ENCODE data around the gene MAP4. TPM values are rescaled to one million over a fixed set of nuclear protein-coding genes. Genes with fewer than 3 reads are reported as not detected.

Gene MAP4
- polyA plus RNA-seq, 1 donor from 2014 or later = 186 TPM

GRCh38 chr3:47910777-47911440, 105.3 kb downstream of the MAP4 start:
- no peaks in the 10 kb centered on the region for H3K27me3 ChIP-seq (ENCODE audit: insufficient read depth, low read depth, low read length)
- H3K36me3 ChIP-seq (ENCODE audit: insufficient read depth, low read length) = no peaks in the 10 kb centered on the region
- H3K9me2 ChIP-seq (ENCODE audit: insufficient read depth, low read length) = no peaks in the 10 kb centered on the region
- H3K9ac ChIP-seq (ENCODE audit: low read length) = no peak overlapping the region
- no peak overlapping the region for H3K4me3 ChIP-seq (ENCODE audit: low read length)
- no peaks in the 10 kb centered on the region for H4K20me1 ChIP-seq (ENCODE audit: insufficient read depth)
- H2AFZ ChIP-seq (ENCODE audit: low read depth, low read length) = no peak overlapping the region
- no peak overlapping the region for H3K27ac ChIP-seq (ENCODE audit: low read length)
- no peaks in the 10 kb centered on the region for H3K79me2 ChIP-seq (replicated peaks; ENCODE audit: insufficient read depth, low read length)
- H3K9me3 ChIP-seq (ENCODE audit: low read length) = no peaks in the 10 kb centered on the region
- TF ChIP-seq, protein P1, sequence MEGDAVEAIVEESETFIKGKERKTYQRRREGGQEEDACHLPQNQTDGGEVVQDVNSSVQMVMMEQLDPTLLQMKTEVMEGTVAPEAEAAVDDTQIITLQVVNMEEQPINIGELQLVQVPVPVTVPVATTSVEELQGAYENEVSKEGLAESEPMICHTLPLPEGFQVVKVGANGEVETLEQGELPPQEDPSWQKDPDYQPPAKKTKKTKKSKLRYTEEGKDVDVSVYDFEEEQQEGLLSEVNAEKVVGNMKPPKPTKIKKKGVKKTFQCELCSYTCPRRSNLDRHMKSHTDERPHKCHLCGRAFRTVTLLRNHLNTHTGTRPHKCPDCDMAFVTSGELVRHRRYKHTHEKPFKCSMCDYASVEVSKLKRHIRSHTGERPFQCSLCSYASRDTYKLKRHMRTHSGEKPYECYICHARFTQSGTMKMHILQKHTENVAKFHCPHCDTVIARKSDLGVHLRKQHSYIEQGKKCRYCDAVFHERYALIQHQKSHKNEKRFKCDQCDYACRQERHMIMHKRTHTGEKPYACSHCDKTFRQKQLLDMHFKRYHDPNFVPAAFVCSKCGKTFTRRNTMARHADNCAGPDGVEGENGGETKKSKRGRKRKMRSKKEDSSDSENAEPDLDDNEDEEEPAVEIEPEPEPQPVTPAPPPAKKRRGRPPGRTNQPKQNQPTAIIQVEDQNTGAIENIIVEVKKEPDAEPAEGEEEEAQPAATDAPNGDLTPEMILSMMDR (IDR thresholded peaks at IDR 0.05; ENCODE audit: poor library complexity, severe bottlenecking) = no peak
- no peak for TF ChIP-seq SMC3 (conservative IDR thresholded peaks at IDR 0.05; ENCODE audit: poor library complexity)
- TF ChIP-seq MXI1 (conservative IDR thresholded peaks at IDR 0.05; ENCODE audit: poor library complexity, severe bottlenecking) = no peak
- no peak for TF ChIP-seq EZH2 (IDR thresholded peaks at IDR 0.05; ENCODE audit: borderline replicate concordance, insufficient read depth, low read length, poor library complexity, severe bottlenecking)
- no peak for TF ChIP-seq POLR2AphosphoS5 (IDR thresholded peaks at IDR 0.05)
- TF ChIP-seq, protein P2, sequence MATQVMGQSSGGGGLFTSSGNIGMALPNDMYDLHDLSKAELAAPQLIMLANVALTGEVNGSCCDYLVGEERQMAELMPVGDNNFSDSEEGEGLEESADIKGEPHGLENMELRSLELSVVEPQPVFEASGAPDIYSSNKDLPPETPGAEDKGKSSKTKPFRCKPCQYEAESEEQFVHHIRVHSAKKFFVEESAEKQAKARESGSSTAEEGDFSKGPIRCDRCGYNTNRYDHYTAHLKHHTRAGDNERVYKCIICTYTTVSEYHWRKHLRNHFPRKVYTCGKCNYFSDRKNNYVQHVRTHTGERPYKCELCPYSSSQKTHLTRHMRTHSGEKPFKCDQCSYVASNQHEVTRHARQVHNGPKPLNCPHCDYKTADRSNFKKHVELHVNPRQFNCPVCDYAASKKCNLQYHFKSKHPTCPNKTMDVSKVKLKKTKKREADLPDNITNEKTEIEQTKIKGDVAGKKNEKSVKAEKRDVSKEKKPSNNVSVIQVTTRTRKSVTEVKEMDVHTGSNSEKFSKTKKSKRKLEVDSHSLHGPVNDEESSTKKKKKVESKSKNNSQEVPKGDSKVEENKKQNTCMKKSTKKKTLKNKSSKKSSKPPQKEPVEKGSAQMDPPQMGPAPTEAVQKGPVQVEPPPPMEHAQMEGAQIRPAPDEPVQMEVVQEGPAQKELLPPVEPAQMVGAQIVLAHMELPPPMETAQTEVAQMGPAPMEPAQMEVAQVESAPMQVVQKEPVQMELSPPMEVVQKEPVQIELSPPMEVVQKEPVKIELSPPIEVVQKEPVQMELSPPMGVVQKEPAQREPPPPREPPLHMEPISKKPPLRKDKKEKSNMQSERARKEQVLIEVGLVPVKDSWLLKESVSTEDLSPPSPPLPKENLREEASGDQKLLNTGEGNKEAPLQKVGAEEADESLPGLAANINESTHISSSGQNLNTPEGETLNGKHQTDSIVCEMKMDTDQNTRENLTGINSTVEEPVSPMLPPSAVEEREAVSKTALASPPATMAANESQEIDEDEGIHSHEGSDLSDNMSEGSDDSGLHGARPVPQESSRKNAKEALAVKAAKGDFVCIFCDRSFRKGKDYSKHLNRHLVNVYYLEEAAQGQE (IDR thresholded peaks at IDR 0.05; ENCODE audit: borderline replicate concordance) = no peak
- no peak for TF ChIP-seq RAD21 (conservative IDR thresholded peaks at IDR 0.05)
- TF ChIP-seq TAF1 (IDR thresholded peaks at IDR 0.05; ENCODE audit: low read depth) = no peak
- no peak for TF ChIP-seq EP300 (conservative IDR thresholded peaks at IDR 0.05; ENCODE audit: poor library complexity, severe bottlenecking)
- no peaks in the 10 kb centered on the region for H3F3A ChIP-seq (ENCODE audit: insufficient read depth, low read length, poor library complexity, severe bottlenecking)
- H3K4me2 ChIP-seq (ENCODE audit: low read length) = no peak overlapping the region

DNA sequence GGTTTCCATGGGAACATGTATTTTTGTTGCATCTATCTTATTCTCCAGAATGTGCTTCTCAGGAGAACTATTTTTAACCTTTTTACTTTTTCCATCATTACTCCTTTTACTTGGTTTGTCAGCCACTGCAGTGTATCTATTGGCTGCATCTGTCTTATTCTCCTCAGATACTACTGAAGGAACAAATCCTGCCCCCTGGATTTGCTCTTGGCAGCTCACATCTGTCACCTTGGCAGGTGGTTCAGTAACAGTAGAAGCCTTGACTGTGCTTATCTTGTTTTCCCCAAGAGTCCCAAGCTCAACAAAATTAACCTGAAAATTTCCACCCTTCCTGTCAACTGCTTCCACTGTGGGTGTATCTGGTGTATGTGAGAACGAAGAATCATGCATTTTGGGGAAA, 106.0 kb downstream of the MAP4 start:
- no peak overlapping the region for H3K4me2 ChIP-seq (ENCODE audit: low read length)
- H3K27ac ChIP-seq (ENCODE audit: low read length) = no peak overlapping the region
- no peaks in the 10 kb centered on the region for H3K79me2 ChIP-seq (replicated peaks; ENCODE audit: insufficient read depth, low read length)
- H3F3A ChIP-seq (ENCODE audit: insufficient read depth, low read length, poor library complexity, severe bottlenecking) = no peaks in the 10 kb centered on the region
- no peaks in the 10 kb centered on the region for H3K36me3 ChIP-seq (ENCODE audit: insufficient read depth, low read length)
- no peak overlapping the region for H3K4me3 ChIP-seq (ENCODE audit: low read length)
- TF ChIP-seq, protein P2 (IDR thresholded peaks at IDR 0.05; ENCODE audit: borderline replicate concordance) = no peak
- TF ChIP-seq MXI1 (conservative IDR thresholded peaks at IDR 0.05; ENCODE audit: poor library complexity, severe bottlenecking) = no peak
- TF ChIP-seq SMC3 (conservative IDR thresholded peaks at IDR 0.05; ENCODE audit: poor library complexity) = no peak
- TF ChIP-seq EP300 (conservative IDR thresholded peaks at IDR 0.05; ENCODE audit: poor library complexity, severe bottlenecking) = no peak
- TF ChIP-seq TAF1 (IDR thresholded peaks at IDR 0.05; ENCODE audit: low read depth) = no peak
- no peak for TF ChIP-seq POLR2AphosphoS5 (IDR thresholded peaks at IDR 0.05)
- no peak for TF ChIP-seq EZH2 (IDR thresholded peaks at IDR 0.05; ENCODE audit: borderline replicate concordance, insufficient read depth, low read length, poor library complexity, severe bottlenecking)
- TF ChIP-seq, protein P1 (IDR thresholded peaks at IDR 0.05; ENCODE audit: poor library complexity, severe bottlenecking) = no peak
- H4K20me1 ChIP-seq (ENCODE audit: insufficient read depth) = no peaks in the 10 kb centered on the region
- no peaks in the 10 kb centered on the region for H3K9me2 ChIP-seq (ENCODE audit: insufficient read depth, low read length)
- H2AFZ ChIP-seq (ENCODE audit: low read depth, low read length) = no peak overlapping the region
- H3K9ac ChIP-seq (ENCODE audit: low read length) = no peak overlapping the region
- no peaks in the 10 kb centered on the region for H3K27me3 ChIP-seq (ENCODE audit: insufficient read depth, low read depth, low read length)
- H3K9me3 ChIP-seq (ENCODE audit: low read length) = no peaks in the 10 kb centered on the region
